HG02571 (cell line): ENCODE measurements around the gene SCLT1.
"Not testable (repeated sequence)": the region's sequence is repeated elsewhere in the genome, so short reads cannot be mapped to it uniquely, and the experiment has no call there.

Experiments
- ATAC-seq: cut with Tn5 transposase; IDR thresholded peaks from one replicate; pipeline ENCODE4 v1.9.1; 2021; ENCODE audit warnings: mild to moderate bottlenecking, moderate library complexity; ENCODE audit not compliant: unreplicated experiment

SCLT1 gene

GRCh38 chr4:129077326-129077725 lies 16.0 kb downstream of the SCLT1 start:
- no peak for ATAC-seq

- ATAC-seq = not testable (repeated sequence)
Observed at GRCh38 chr4:129069537-129069936, 23.8 kb downstream of the SCLT1 start.

GRCh38 chr4:129064717-129065116 lies 28.6 kb downstream of the SCLT1 start:
- no peak for ATAC-seq

GRCh38 chr4:129063640-129064039 lies 29.7 kb downstream of the SCLT1 start:
- no peak for ATAC-seq

GRCh38 chr4:129062580-129062979 lies 30.8 kb downstream of the SCLT1 start:
- ATAC-seq = no peak

- no peak for ATAC-seq
Observed at GRCh38 chr4:129059028-129059427, 34.3 kb downstream of the SCLT1 start.

- ATAC-seq = no peak
Observed at GRCh38 chr4:129046055-129046959, 47.0 kb downstream of the SCLT1 start.

GRCh38 chr4:129043523-129043922 lies 49.8 kb downstream of the SCLT1 start:
- ATAC-seq = no peak

GRCh38 chr4:129040471-129040870 lies 52.9 kb downstream of the SCLT1 start:
- ATAC-seq = no peak

- ATAC-seq = no peak
Observed at GRCh38 chr4:129037093-129037492, 56.2 kb downstream of the SCLT1 start.

GRCh38 chr4:129014566-129015509 lies 78.5 kb downstream of the SCLT1 start:
- ATAC-seq = no peak

- ATAC-seq = no peak
Observed at GRCh38 chr4:129008096-129008495, 85.2 kb downstream of the SCLT1 start.

- ATAC-seq = no peak
Observed at GRCh38 chr4:128986908-128987307, 106.4 kb downstream of the SCLT1 start.

GRCh38 chr4:128986019-128986418 lies 107.3 kb downstream of the SCLT1 start:
- ATAC-seq = no peak

- no peak for ATAC-seq
Observed at GRCh38 chr4:128983771-128984485, 109.4 kb downstream of the SCLT1 start.

- no peak for ATAC-seq
Observed at GRCh38 chr4:128981377-128981776, 112.0 kb downstream of the SCLT1 start.

GRCh38 chr4:128980816-128981326 lies 112.5 kb downstream of the SCLT1 start:
- no peak for ATAC-seq

- no peak for ATAC-seq
Observed at GRCh38 chr4:128979934-128980333, 113.4 kb downstream of the SCLT1 start.

- ATAC-seq = no peak
Observed at GRCh38 chr4:128978985-128979384, 114.4 kb downstream of the SCLT1 start.

- no peak for ATAC-seq
Observed at GRCh38 chr4:128974136-128974581, 119.2 kb downstream of the SCLT1 start.

GRCh38 chr4:128973384-128973783 lies 120.0 kb downstream of the SCLT1 start:
- no peak for ATAC-seq
